ENCODE measurements around the gene COL13A1.
A peak's percentile ranks its signal among the peaks of the same experiment; 100 is the strongest.

COL13A1 gene

GRCh38 chr10:69792341-69792740, 9.4 kb upstream of the COL13A1 start:
- DNase-seq: no peak

GRCh38 chr10:69794673-69795072, 7.0 kb upstream of the COL13A1 start:
- no peak for DNase-seq

GRCh38 chr10:69795242-69795934, 6.3 kb upstream of the COL13A1 start:
- DNase-seq: no peak

- no peak for DNase-seq
These were observed 3.7 kb upstream of the COL13A1 start for GRCh38 chr10:69797959-69798358.

- no peak for DNase-seq
These were observed 1.6 kb upstream of the COL13A1 start for GRCh38 chr10:69800109-69800508.

GRCh38 chr10:69800665-69801064, 1.0 kb upstream of the COL13A1 start:
- DNase-seq: no peak

GRCh38 chr10:69801094-69801433, 642 bp upstream of the COL13A1 start:
- DNase-seq: peak; percentile 19

- no peak for DNase-seq
These were observed 887 bp downstream of the COL13A1 start for GRCh38 chr10:69802424-69803161.

- no peak for DNase-seq
These were observed 2.1 kb downstream of the COL13A1 start for GRCh38 chr10:69803809-69804208.

- no peak for DNase-seq
These were observed 3.1 kb downstream of the COL13A1 start for GRCh38 chr10:69804775-69805174.

GRCh38 chr10:69807122-69807521, 5.4 kb downstream of the COL13A1 start:
- no peak for DNase-seq

GRCh38 chr10:69807696-69808095, 6.0 kb downstream of the COL13A1 start:
- DNase-seq: no peak

GRCh38 chr10:69809318-69809717, 7.6 kb downstream of the COL13A1 start:
- no peak for DNase-seq

GRCh38 chr10:69810097-69810496, 8.4 kb downstream of the COL13A1 start:
- DNase-seq: no peak

- no peak for DNase-seq
These were observed 9.1 kb downstream of the COL13A1 start for GRCh38 chr10:69810675-69811397.

- DNase-seq: no peak
These were observed 11.9 kb downstream of the COL13A1 start for GRCh38 chr10:69813632-69814031.

- DNase-seq: no peak
These were observed 12.5 kb downstream of the COL13A1 start for GRCh38 chr10:69814251-69814650.

GRCh38 chr10:69815104-69815503, 13.4 kb downstream of the COL13A1 start:
- no peak for DNase-seq

- DNase-seq: no peak
These were observed 14.8 kb downstream of the COL13A1 start for GRCh38 chr10:69816521-69816920.

GRCh38 chr10:69817078-69817581, 15.4 kb downstream of the COL13A1 start:
- DNase-seq: no peak

GRCh38 chr10:69818676-69819239, 17.1 kb downstream of the COL13A1 start:
- no peak for DNase-seq

GRCh38 chr10:69819716-69820506, 18.2 kb downstream of the COL13A1 start:
- no peak for DNase-seq

- no peak for DNase-seq
These were observed 19.1 kb downstream of the COL13A1 start for GRCh38 chr10:69820817-69821216.

Data from NCI-H2107 (cell line).